ENCODE data around the gene FBXO44.

- TF ChIP-seq POLR2A (IDR thresholded peaks at IDR 0.05) (no peak), CTCF (IDR thresholded peaks at IDR 0.05) (no peak)
Observed at GRCh38 chr1:11634365-11635192, 20.1 kb upstream of the FBXO44 start.

Measured in body of pancreas (tissue), 4 donors.